Measurements from ENCODE around the gene SFR1. TPM values are rescaled to one million over a fixed set of nuclear protein-coding genes. Genes with fewer than 3 reads are reported as not detected.

Gene SFR1
- total RNA-seq, 1 experiment from 2014 or later = 8.9 TPM

DNA sequence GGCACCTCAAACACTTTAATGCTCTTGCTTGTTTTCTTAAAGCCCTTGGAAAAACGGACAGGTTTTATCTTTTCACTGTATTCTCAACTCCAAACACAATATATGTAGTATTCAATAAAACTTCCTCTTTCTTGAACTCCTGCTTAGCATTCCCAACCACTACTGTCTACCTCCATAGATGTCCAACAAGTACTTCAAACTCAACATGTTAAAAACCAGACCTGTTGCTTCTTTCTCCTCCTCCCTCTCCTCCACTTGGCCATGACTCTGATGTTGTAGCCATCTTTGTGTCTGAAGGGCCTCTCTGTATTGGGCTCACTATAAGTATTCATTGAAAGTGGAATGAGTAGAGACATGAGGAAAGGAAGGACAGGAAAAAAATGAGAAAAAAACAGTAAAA is 20.1 kb upstream of the SFR1 start:
- CTCF ChIA-PET = no interaction called here
- H3K27me3 Mint-ChIP-seq (ENCODE audit: insufficient read depth, unreplicated experiment) = no peaks in the 10 kb centered on the region
- POLR2A ChIA-PET = interaction anchor here (2.9 to 3.1 kb wide), 3 partner anchors 8 to 19 kb away, joined by 17 to 27 read pairs (median 19); no protein-coding TSS in a partner anchor

GRCh38 chr10:104103956-104104355 is 18.0 kb upstream of the SFR1 start:
- intact Hi-C loops (cut with micrococcal nuclease) = no loop called here
- Mint-ChIP-seq H3K4me3 (ENCODE audit: unreplicated experiment) (no peak overlapping the region), H3K36me3 (ENCODE audit: insufficient read depth, unreplicated experiment) (no peaks in the 10 kb centered on the region), H3K4me1 (ENCODE audit: insufficient read depth, unreplicated experiment) (peaks cover 15% of the 10 kb centered on the region), H3K27ac (ENCODE audit: low read depth, unreplicated experiment) (no peak overlapping the region), H3K9me3 (ENCODE audit: unreplicated experiment) (no peaks in the 10 kb centered on the region), H3K27me3 (ENCODE audit: insufficient read depth, unreplicated experiment) (no peaks in the 10 kb centered on the region)
- BruUV-seq (replicated peaks) = no TSS peak
- DNase-seq (ENCODE audit: unreplicated experiment) = no peak
- TF ChIP-seq, protein P1, sequence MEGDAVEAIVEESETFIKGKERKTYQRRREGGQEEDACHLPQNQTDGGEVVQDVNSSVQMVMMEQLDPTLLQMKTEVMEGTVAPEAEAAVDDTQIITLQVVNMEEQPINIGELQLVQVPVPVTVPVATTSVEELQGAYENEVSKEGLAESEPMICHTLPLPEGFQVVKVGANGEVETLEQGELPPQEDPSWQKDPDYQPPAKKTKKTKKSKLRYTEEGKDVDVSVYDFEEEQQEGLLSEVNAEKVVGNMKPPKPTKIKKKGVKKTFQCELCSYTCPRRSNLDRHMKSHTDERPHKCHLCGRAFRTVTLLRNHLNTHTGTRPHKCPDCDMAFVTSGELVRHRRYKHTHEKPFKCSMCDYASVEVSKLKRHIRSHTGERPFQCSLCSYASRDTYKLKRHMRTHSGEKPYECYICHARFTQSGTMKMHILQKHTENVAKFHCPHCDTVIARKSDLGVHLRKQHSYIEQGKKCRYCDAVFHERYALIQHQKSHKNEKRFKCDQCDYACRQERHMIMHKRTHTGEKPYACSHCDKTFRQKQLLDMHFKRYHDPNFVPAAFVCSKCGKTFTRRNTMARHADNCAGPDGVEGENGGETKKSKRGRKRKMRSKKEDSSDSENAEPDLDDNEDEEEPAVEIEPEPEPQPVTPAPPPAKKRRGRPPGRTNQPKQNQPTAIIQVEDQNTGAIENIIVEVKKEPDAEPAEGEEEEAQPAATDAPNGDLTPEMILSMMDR (IDR thresholded peaks at IDR 0.05; ENCODE audit: unreplicated experiment) = no peak
- CTCF ChIA-PET = interaction anchor here (0.5 to 1.4 kb wide), 3 partner anchors 11 to 23 kb away, joined by 3 to 5 read pairs (median 5); no protein-coding TSS in a partner anchor
- POLR2A ChIA-PET = interaction anchor here (1.2 to 2.9 kb wide), 5 partner anchors 9 to 18 kb away, joined by 4 to 17 read pairs (median 8); partner anchors contain the start of genes COL17A1 and SFR1

More for the DNA sequence above, 20.1 kb upstream of the SFR1 start:
- intact Hi-C loops (cut with micrococcal nuclease) = no loop called here
- peaks cover under 1% of the 10 kb centered on the region for H3K9me3 Mint-ChIP-seq (ENCODE audit: unreplicated experiment)
- H3K36me3 Mint-ChIP-seq (ENCODE audit: insufficient read depth, unreplicated experiment) = no peaks in the 10 kb centered on the region
- H3K27ac Mint-ChIP-seq (ENCODE audit: low read depth, unreplicated experiment) = no peak overlapping the region
- H3K4me1 Mint-ChIP-seq (ENCODE audit: insufficient read depth, unreplicated experiment) = peaks cover 15% of the 10 kb centered on the region
- no peak for DNase-seq (ENCODE audit: unreplicated experiment)
- BruUV-seq (replicated peaks) = no TSS peak
- no peak overlapping the region for H3K4me3 Mint-ChIP-seq (ENCODE audit: unreplicated experiment)
- TF ChIP-seq, protein P1 (IDR thresholded peaks at IDR 0.05; ENCODE audit: unreplicated experiment) = no peak

DNA sequence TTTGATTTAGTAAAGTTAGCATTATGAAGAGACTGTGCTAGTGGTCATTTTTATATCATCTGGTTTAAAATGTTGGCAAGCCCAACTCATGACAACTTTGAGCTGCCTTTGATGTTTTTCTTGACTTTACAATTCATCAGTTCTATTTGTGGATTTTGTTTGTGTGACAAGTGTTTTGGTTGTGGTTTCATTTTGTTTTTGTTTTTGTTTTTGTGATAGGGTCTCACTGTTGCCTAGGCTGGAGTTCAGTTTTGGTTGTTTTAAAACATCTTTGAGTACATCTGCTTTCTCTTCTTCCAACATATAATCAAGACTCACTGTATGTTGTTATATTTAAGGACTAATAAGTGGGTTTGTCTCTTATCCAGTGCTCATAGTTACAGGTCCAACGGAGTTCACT is 17.6 kb upstream of the SFR1 start:
- POLR2A ChIA-PET = interaction anchor here (1.2 to 2.9 kb wide), 4 partner anchors 8 to 18 kb away, joined by 4 to 17 read pairs (median 10); partner anchors contain the start of genes COL17A1 and SFR1
- Mint-ChIP-seq H3K27ac (ENCODE audit: low read depth, unreplicated experiment) (no peak overlapping the region), H3K27me3 (ENCODE audit: insufficient read depth, unreplicated experiment) (no peaks in the 10 kb centered on the region), H3K4me1 (ENCODE audit: insufficient read depth, unreplicated experiment) (peaks cover 10% of the 10 kb centered on the region), H3K36me3 (ENCODE audit: insufficient read depth, unreplicated experiment) (no peaks in the 10 kb centered on the region), H3K4me3 (ENCODE audit: unreplicated experiment) (no peak overlapping the region), H3K9me3 (ENCODE audit: unreplicated experiment) (no peaks in the 10 kb centered on the region)
- CTCF ChIA-PET = interaction anchor here (0.5 to 1.4 kb wide), 2 partner anchors 16 to 23 kb away, joined by 5 read pairs; no protein-coding TSS in a partner anchor
- no peak for DNase-seq (ENCODE audit: unreplicated experiment)
- TF ChIP-seq, protein P1 (IDR thresholded peaks at IDR 0.05; ENCODE audit: unreplicated experiment) = no peak
- no TSS peak for BruUV-seq (replicated peaks)
- intact Hi-C loops (cut with micrococcal nuclease) = no loop called here

GRCh38 chr10:104104926-104105325 is 17.0 kb upstream of the SFR1 start:
- ChIA-PET CTCF (no interaction called here), POLR2A (interaction anchor here (2.5 kb wide), 1 partner anchor 17 kb away, joined by 11 read pairs; the partner anchor contains the start of gene SFR1)
- TF ChIP-seq, protein P1 (IDR thresholded peaks at IDR 0.05; ENCODE audit: unreplicated experiment) = no peak
- intact Hi-C loops (cut with micrococcal nuclease) = no loop called here
- Mint-ChIP-seq H3K4me3 (ENCODE audit: unreplicated experiment) (no peak overlapping the region), H3K27me3 (ENCODE audit: insufficient read depth, unreplicated experiment) (no peaks in the 10 kb centered on the region), H3K4me1 (ENCODE audit: insufficient read depth, unreplicated experiment) (peaks cover 9% of the 10 kb centered on the region), H3K27ac (ENCODE audit: low read depth, unreplicated experiment) (no peak overlapping the region), H3K9me3 (ENCODE audit: unreplicated experiment) (no peaks in the 10 kb centered on the region), H3K36me3 (ENCODE audit: insufficient read depth, unreplicated experiment) (no peaks in the 10 kb centered on the region)
- no TSS peak for BruUV-seq (replicated peaks)
- peak; percentile 27 for DNase-seq (ENCODE audit: unreplicated experiment)
